SU-DHL-6 (cell line): Measurements from ENCODE around the gene RBM25.

ENCODE experiments used
- EZH2phosphoT487 ChIP-seq: fragments of 200-600 bp; sonication (generic), shearing (Covaris generic); conservative IDR thresholded peaks from 2 replicates; pipeline ENCODE4 v1.6.1; 2018; ENCODE audit warnings: mild to moderate bottlenecking, antibody characterized with exemption, low read length, moderate library complexity, mixed read lengths
- TF ChIP-seq, protein P1 (sequence below): fragments of 200-600 bp; sonication (generic); IDR thresholded peaks from one replicate; pipeline ENCODE4 v1.5.1; 2017; ENCODE audit warnings: antibody characterized with exemption, mild to moderate bottlenecking, low read length, moderate library complexity; ENCODE audit not compliant: insufficient read depth, poor library complexity, severe bottlenecking

DNA sequence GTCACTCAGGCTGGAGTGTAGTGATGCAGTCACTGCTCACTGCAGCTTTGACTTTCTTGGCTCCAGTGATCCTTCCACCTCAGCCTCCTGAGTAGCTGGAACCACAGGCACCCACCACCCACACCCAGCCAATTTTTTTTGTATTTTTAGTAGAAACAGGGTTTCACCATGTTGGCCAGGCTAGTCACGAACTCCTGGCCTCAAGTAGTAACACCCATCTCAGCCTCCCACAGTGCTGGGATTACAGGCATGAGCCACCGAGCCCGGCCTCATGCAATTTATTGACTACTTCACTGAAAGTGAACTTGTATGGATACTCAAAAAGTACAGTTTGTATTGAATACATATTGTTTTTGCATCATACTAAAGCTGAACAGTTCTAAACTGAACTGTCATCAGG lies 87.0 kb downstream of the RBM25 start:
- TF ChIP-seq, protein P1, sequence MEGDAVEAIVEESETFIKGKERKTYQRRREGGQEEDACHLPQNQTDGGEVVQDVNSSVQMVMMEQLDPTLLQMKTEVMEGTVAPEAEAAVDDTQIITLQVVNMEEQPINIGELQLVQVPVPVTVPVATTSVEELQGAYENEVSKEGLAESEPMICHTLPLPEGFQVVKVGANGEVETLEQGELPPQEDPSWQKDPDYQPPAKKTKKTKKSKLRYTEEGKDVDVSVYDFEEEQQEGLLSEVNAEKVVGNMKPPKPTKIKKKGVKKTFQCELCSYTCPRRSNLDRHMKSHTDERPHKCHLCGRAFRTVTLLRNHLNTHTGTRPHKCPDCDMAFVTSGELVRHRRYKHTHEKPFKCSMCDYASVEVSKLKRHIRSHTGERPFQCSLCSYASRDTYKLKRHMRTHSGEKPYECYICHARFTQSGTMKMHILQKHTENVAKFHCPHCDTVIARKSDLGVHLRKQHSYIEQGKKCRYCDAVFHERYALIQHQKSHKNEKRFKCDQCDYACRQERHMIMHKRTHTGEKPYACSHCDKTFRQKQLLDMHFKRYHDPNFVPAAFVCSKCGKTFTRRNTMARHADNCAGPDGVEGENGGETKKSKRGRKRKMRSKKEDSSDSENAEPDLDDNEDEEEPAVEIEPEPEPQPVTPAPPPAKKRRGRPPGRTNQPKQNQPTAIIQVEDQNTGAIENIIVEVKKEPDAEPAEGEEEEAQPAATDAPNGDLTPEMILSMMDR: no peak
- TF ChIP-seq EZH2phosphoT487: no peak
